HepG2 (cell line): ENCODE data around the gene VARS1. TPM values are rescaled to one million over a fixed set of nuclear protein-coding genes. Genes with fewer than 3 reads are reported as not detected.

ENCODE experiments used
- CENPT ChIP-seq: sonication (generic); formaldehyde crosslinking; IDR thresholded peaks from 2 replicates; pipeline ENCODE4 v1.8.0; 2022; ENCODE audit warnings: low read depth, mild to moderate bottlenecking, moderate library complexity, missing genetic modification reagents
- FOXA1 ChIP-seq, 2 experiments: fragments of 450-650 bp in 1 of 2; sonication (generic) in 1 of 2; formaldehyde crosslinking in 1 of 2; IDR thresholded peaks; 2 replicates each; pipeline versions ENCODE4 v1.4.0 to v1.6.1; 2016 to 2020; ENCODE audit warnings: missing genetic modification reagents in 1 of 2
- HOXA9 ChIP-seq: sonication (generic); formaldehyde crosslinking; IDR thresholded peaks from 2 replicates; pipeline ENCODE4 v1.8.1; 2022; ENCODE audit warnings: missing genetic modification reagents, mild to moderate bottlenecking, moderate library complexity, borderline replicate concordance
- IRF2 ChIP-seq: IDR thresholded peaks from 2 replicates; pipeline ENCODE4 v1.6.1; 2018; ENCODE audit warnings: missing genetic modification reagents, missing compliant biosample characterization
- KAT2B ChIP-seq: fragments of 150-350 bp; IDR thresholded peaks from 2 replicates; pipeline ENCODE4 v1.6.1; 2014; ENCODE audit warnings: low read depth, low read length, borderline replicate concordance
- KDM3A ChIP-seq: IDR thresholded peaks from 2 replicates; pipeline ENCODE4 v1.6.1; 2018; ENCODE audit warnings: low read depth, missing compliant biosample characterization
- KMT2A ChIP-seq: sonication (generic); formaldehyde crosslinking; IDR thresholded peaks from 2 replicates; pipeline ENCODE4 v1.4.0; 2020; ENCODE audit warnings: missing genetic modification reagents
- MED8 ChIP-seq: sonication (generic); formaldehyde crosslinking; IDR thresholded peaks from 2 replicates; pipeline ENCODE4 v1.8.1; 2023; ENCODE audit warnings: mild to moderate bottlenecking, missing genetic modification reagents; ENCODE audit not compliant: insufficient replicate concordance
- NFKB2 ChIP-seq: sonication (generic); formaldehyde crosslinking; IDR thresholded peaks from 2 replicates; pipeline ENCODE4 v1.4.0; 2020; ENCODE audit warnings: missing genetic modification reagents, borderline replicate concordance
- NR2F2 ChIP-seq: IDR thresholded peaks from 2 replicates; pipeline ENCODE4 v1.6.1; 2012; ENCODE audit warnings: low read depth, inconsistent platforms, borderline replicate concordance
- POLR2AphosphoS2 ChIP-seq: IDR thresholded peaks from 2 replicates; pipeline ENCODE4 v1.6.1; 2011; ENCODE audit warnings: low read depth, low read length, improper control_type of control experiment
- SP2 ChIP-seq: sonication (generic); formaldehyde crosslinking; IDR thresholded peaks from 2 replicates; pipeline ENCODE4 v1.5.1; 2020; ENCODE audit warnings: mild to moderate bottlenecking, missing genetic modification reagents
- TCF12 ChIP-seq, 2 experiments: fragments of 450-650 bp in 1 of 2; sonication (generic) in 1 of 2; formaldehyde crosslinking in 1 of 2; IDR thresholded peaks; 2 replicates each; pipeline versions ENCODE4 v1.6.1 to v1.8.0; 2017 to 2022; ENCODE audit warnings: antibody characterized with exemption in 1 of 2, mild to moderate bottlenecking in 1 of 2, missing genetic modification reagents in 1 of 2, moderate library complexity in 1 of 2
- THAP11 ChIP-seq: IDR thresholded peaks from 2 replicates; pipeline ENCODE4 v1.6.1; 2016; ENCODE audit warnings: missing biosample characterization, missing genetic modification reagents
- XBP1 ChIP-seq: sonication (generic); formaldehyde crosslinking; IDR thresholded peaks from 2 replicates; pipeline ENCODE4 v1.5.0; 2020; ENCODE audit warnings: missing genetic modification reagents
- ZMYM4 ChIP-seq: sonication (generic); formaldehyde crosslinking; IDR thresholded peaks from 2 replicates; pipeline ENCODE4 v1.8.1; 2023; ENCODE audit warnings: mild to moderate bottlenecking, missing genetic modification reagents
- ZNF20 ChIP-seq: sonication (generic); formaldehyde crosslinking; IDR thresholded peaks from 2 replicates; pipeline ENCODE4 v1.4.0; 2020; ENCODE audit warnings: mild to moderate bottlenecking, moderate library complexity, missing genetic modification reagents
- ZNF703 ChIP-seq: sonication (generic); formaldehyde crosslinking; IDR thresholded peaks from 2 replicates; pipeline ENCODE4 v1.5.1; 2020; ENCODE audit warnings: missing genetic modification reagents, mild to moderate bottlenecking, moderate library complexity, borderline replicate concordance
- ZNF747 ChIP-seq: sonication (generic); formaldehyde crosslinking; IDR thresholded peaks from 2 replicates; pipeline ENCODE4 v1.8.1; 2023; ENCODE audit warnings: missing genetic modification reagents, mild to moderate bottlenecking, borderline replicate concordance
- polyA plus RNA-seq, 8 experiments: library from polyadenylated mRNA; depleted of rRNA in 3 of 8; stranded (reverse) in 7 of 8; unstranded in 1 of 8; fragments of >200 nt; fragmentation: Illumina TruSeq in 4 of 8; extraction: Trizol in 4 of 8; gene quantifications; 2 replicates each; pipeline versions ENCODE4 v1.2.1 to v1.2.3, GENCODE V29; 2011 to 2016; ENCODE audit warnings: low read depth in 4 of 8, missing spikeins in 1 of 8, mixed read lengths in 1 of 8; ENCODE audit not compliant: insufficient read depth in 1 of 8
- total RNA-seq, 5 experiments: library from RNA; depleted of rRNA; stranded (reverse); fragments of >200 nt; fragmentation: Illumina TruSeq; extraction: Trizol; gene quantifications; 2 replicates each; pipeline ENCODE4 v1.2.3, GENCODE V29; 2016; ENCODE audit warnings: low read depth in 1 of 5
- TF ChIP-seq, protein P1 (sequence below): sonication (generic); formaldehyde crosslinking; IDR thresholded peaks from 2 replicates; pipeline ENCODE4 v1.5.1; 2020; ENCODE audit warnings: missing genetic modification reagents, mild to moderate bottlenecking, borderline replicate concordance
- TF ChIP-seq, protein P2 (sequence below): IDR thresholded peaks from 2 replicates; pipeline ENCODE4 v1.6.1; 2018; ENCODE audit warnings: missing genetic modification reagents, mild to moderate bottlenecking, missing compliant biosample characterization
- TF ChIP-seq, protein P3 (sequence below): sonication (generic); formaldehyde crosslinking; IDR thresholded peaks from 2 replicates; pipeline ENCODE4 v1.4.0; 2020; ENCODE audit warnings: missing genetic modification reagents
- TF ChIP-seq, protein P4 (sequence below): sonication (generic); formaldehyde crosslinking; IDR thresholded peaks from 2 replicates; pipeline ENCODE4 v1.5.0; 2020; ENCODE audit warnings: missing genetic modification reagents

Gene VARS1
- total and polyA plus RNA-seq, 2 of the 13 experiments (the other 11 are each of a cell fraction or from before 2014, with no cell fraction given) = 14.7 to 56.1 TPM

DNA sequence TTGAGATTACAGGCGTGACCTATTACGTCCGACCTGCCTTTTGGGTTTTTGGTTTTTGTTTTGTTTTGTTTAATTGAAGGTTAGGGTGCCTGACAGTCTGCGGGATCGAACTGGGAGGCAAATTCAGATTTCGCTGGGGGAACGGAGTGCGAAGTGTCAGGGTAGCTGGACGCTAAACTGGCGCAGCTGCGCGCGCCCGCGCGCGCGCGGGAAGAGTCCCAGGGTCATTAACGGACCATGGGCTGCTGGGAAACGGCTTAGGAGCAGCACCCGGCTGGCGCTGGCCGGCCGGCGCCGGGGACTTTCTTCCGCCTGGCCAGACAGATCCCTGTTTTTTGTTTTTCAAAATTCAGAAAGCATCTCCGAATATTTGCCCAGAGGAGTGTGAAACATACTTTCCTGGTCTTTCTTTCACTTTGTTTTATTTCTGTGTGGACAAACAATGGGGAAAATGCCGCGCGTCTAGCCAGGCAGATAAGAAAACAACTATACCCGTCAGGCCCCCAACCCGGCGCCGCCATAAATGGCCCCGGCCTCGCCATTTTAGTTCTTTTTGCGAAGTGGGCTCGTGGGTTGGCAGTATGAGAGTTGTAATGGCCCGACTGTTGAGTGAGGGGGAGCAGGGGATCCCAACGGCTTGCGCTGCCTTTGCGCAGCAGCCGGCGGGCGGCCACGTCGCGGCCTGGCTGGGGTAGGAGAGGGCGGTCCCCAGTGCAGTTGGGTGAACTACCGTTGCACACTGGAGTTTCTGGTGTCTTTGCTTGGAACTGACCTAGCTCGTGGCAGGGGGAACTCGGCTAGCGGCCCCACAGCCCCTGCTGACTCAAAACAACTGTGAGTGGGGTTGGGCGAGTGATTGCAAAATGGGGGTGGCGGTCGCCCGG is 39.1 kb upstream of the VARS1 start (continued):
- TF ChIP-seq, protein P1, sequence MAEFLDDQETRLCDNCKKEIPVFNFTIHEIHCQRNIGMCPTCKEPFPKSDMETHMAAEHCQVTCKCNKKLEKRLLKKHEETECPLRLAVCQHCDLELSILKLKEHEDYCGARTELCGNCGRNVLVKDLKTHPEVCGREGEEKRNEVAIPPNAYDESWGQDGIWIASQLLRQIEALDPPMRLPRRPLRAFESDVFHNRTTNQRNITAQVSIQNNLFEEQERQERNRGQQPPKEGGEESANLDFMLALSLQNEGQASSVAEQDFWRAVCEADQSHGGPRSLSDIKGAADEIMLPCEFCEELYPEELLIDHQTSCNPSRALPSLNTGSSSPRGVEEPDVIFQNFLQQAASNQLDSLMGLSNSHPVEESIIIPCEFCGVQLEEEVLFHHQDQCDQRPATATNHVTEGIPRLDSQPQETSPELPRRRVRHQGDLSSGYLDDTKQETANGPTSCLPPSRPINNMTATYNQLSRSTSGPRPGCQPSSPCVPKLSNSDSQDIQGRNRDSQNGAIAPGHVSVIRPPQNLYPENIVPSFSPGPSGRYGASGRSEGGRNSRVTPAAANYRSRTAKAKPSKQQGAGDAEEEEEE (CRISPR knock-in tag) = 0 out of 2 replicates have a peak, but pooled peaks have one; percentile 25
- TF ChIP-seq KDM3A (CRISPR knock-in tag) (peak; percentile 81), CENPT (CRISPR knock-in tag) (no peak), ZMYM4 (CRISPR knock-in tag) (peak; percentile 80), SP2 (CRISPR knock-in tag) (0 out of 2 replicates have a peak, but pooled peaks have one; percentile 48), ZNF20 (CRISPR knock-in tag) (peak; percentile 78; the same call in 1 of the 2 replicates), ZNF747 (CRISPR knock-in tag) (no peak; the same call in 1 of the 2 replicates), KAT2B (no peak), TCF12 (IDR thresholded peaks at IDR 0.05) (no peak), TCF12 (CRISPR knock-in tag; IDR thresholded peaks at IDR 0.05) (0 out of 2 replicates have a peak, but pooled peaks have one; percentile 6), NFKB2 (peak; percentile 73; the same call in 1 of the 2 replicates), POLR2AphosphoS2 (peak; percentile 90), MED8 (peak; percentile 66), IRF2 (peak; percentile 49), ZNF703 (CRISPR knock-in tag) (0 out of 2 replicates have a peak, but pooled peaks have one; percentile 66), THAP11 (CRISPR knock-in tag) (peak; percentile 76), XBP1 (CRISPR knock-in tag) (peak; percentile 81; the same call in 1 of the 2 replicates), NR2F2 (peak; percentile 68; the same call in 1 of the 2 replicates), FOXA1 (IDR thresholded peaks at IDR 0.05) (no peak), FOXA1 (CRISPR knock-in tag; IDR thresholded peaks at IDR 0.05) (no peak), HOXA9 (peak; percentile 46; the same call in 1 of the 2 replicates), KMT2A (CRISPR knock-in tag) (peak; percentile 59)
- TF ChIP-seq, protein P2, sequence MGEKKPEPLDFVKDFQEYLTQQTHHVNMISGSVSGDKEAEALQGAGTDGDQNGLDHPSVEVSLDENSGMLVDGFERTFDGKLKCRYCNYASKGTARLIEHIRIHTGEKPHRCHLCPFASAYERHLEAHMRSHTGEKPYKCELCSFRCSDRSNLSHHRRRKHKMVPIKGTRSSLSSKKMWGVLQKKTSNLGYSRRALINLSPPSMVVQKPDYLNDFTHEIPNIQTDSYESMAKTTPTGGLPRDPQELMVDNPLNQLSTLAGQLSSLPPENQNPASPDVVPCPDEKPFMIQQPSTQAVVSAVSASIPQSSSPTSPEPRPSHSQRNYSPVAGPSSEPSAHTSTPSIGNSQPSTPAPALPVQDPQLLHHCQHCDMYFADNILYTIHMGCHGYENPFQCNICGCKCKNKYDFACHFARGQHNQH (CRISPR knock-in tag) = peak; percentile 70
- TF ChIP-seq, protein P3, sequence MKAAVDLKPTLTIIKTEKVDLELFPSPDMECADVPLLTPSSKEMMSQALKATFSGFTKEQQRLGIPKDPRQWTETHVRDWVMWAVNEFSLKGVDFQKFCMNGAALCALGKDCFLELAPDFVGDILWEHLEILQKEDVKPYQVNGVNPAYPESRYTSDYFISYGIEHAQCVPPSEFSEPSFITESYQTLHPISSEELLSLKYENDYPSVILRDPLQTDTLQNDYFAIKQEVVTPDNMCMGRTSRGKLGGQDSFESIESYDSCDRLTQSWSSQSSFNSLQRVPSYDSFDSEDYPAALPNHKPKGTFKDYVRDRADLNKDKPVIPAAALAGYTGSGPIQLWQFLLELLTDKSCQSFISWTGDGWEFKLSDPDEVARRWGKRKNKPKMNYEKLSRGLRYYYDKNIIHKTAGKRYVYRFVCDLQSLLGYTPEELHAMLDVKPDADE (CRISPR knock-in tag) = no peak
- TF ChIP-seq, protein P4, sequence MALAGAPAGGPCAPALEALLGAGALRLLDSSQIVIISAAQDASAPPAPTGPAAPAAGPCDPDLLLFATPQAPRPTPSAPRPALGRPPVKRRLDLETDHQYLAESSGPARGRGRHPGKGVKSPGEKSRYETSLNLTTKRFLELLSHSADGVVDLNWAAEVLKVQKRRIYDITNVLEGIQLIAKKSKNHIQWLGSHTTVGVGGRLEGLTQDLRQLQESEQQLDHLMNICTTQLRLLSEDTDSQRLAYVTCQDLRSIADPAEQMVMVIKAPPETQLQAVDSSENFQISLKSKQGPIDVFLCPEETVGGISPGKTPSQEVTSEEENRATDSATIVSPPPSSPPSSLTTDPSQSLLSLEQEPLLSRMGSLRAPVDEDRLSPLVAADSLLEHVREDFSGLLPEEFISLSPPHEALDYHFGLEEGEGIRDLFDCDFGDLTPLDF = peak; percentile 100
